HL-60 (cell line): ENCODE results near the gene CNNM1.

ENCODE experiments used
- DNase-seq, 2 experiments: peaks; one replicate each; pipeline ENCODE4 v3.0.0-alpha.2; 2010 to 2020; ENCODE audit warnings: low read depth in 1 of 2, low spot score in 1 of 2
- H3K27ac ChIP-seq: fragments of 250-450 bp; sonication (Bioruptor Pico); replicated peaks from 2 replicates; pipeline ENCODE4 v1.5.1; 2020; ENCODE audit warnings: mild to moderate bottlenecking, moderate library complexity
- H3K27me3 ChIP-seq: fragments of 250-450 bp; sonication (Bioruptor Pico); 2 replicates; pipeline ENCODE4 v1.5.1; 2021; ENCODE audit warnings: mild to moderate bottlenecking, moderate library complexity; ENCODE audit not compliant: insufficient read depth, poor library complexity, severe bottlenecking
- H3K4me3 ChIP-seq: replicated peaks from 2 replicates; pipeline ENCODE4 v1.5.1; 2011; ENCODE audit warnings: mild to moderate bottlenecking, control low read depth, low read length; ENCODE audit not compliant: insufficient read depth
- GABPA ChIP-seq: IDR thresholded peaks from 2 replicates; pipeline ENCODE4 v1.6.1; 2012; ENCODE audit warnings: low read depth
- POLR2AphosphoS5 ChIP-seq: IDR thresholded peaks from 2 replicates; pipeline ENCODE4 v1.6.1; 2012; ENCODE audit warnings: low read depth
- SPI1 ChIP-seq: IDR thresholded peaks from 2 replicates; pipeline ENCODE4 v1.6.1; 2012; ENCODE audit warnings: low read depth, mild to moderate bottlenecking, borderline replicate concordance
- TF ChIP-seq, protein P1 (sequence below): IDR thresholded peaks from 2 replicates; pipeline ENCODE4 v1.6.1; 2012; ENCODE audit warnings: low read depth; ENCODE audit not compliant: insufficient replicate concordance
- TF ChIP-seq, protein P2 (sequence below): IDR thresholded peaks from one replicate; pipeline ENCODE4 v1.5.1; 2011; ENCODE audit warnings: low read length, control low read depth, inconsistent platforms; ENCODE audit not compliant: insufficient read depth

CNNM1 gene

DNA sequence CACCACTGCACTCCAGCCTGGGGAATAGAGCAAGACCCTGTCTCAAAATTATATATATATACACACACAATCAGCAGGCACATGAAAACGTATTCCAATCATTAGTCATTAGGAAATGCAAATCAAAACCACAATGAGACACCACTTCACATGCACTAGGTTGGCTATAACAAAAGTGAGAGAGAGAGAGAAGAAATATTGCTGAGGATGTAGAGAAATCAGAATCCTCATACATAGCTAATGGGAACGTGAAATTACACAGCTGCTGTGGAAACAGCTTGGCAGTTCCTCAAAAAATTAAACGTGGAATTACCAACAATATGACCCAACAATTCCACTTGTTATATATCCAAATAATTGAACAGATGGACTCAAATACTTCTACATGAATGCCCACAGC lies 43.3 kb upstream of the CNNM1 start:
- no peak for DNase-seq
- TF ChIP-seq, protein P1, sequence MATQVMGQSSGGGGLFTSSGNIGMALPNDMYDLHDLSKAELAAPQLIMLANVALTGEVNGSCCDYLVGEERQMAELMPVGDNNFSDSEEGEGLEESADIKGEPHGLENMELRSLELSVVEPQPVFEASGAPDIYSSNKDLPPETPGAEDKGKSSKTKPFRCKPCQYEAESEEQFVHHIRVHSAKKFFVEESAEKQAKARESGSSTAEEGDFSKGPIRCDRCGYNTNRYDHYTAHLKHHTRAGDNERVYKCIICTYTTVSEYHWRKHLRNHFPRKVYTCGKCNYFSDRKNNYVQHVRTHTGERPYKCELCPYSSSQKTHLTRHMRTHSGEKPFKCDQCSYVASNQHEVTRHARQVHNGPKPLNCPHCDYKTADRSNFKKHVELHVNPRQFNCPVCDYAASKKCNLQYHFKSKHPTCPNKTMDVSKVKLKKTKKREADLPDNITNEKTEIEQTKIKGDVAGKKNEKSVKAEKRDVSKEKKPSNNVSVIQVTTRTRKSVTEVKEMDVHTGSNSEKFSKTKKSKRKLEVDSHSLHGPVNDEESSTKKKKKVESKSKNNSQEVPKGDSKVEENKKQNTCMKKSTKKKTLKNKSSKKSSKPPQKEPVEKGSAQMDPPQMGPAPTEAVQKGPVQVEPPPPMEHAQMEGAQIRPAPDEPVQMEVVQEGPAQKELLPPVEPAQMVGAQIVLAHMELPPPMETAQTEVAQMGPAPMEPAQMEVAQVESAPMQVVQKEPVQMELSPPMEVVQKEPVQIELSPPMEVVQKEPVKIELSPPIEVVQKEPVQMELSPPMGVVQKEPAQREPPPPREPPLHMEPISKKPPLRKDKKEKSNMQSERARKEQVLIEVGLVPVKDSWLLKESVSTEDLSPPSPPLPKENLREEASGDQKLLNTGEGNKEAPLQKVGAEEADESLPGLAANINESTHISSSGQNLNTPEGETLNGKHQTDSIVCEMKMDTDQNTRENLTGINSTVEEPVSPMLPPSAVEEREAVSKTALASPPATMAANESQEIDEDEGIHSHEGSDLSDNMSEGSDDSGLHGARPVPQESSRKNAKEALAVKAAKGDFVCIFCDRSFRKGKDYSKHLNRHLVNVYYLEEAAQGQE = no peak
- no peak for TF ChIP-seq GABPA
- TF ChIP-seq, protein P2, sequence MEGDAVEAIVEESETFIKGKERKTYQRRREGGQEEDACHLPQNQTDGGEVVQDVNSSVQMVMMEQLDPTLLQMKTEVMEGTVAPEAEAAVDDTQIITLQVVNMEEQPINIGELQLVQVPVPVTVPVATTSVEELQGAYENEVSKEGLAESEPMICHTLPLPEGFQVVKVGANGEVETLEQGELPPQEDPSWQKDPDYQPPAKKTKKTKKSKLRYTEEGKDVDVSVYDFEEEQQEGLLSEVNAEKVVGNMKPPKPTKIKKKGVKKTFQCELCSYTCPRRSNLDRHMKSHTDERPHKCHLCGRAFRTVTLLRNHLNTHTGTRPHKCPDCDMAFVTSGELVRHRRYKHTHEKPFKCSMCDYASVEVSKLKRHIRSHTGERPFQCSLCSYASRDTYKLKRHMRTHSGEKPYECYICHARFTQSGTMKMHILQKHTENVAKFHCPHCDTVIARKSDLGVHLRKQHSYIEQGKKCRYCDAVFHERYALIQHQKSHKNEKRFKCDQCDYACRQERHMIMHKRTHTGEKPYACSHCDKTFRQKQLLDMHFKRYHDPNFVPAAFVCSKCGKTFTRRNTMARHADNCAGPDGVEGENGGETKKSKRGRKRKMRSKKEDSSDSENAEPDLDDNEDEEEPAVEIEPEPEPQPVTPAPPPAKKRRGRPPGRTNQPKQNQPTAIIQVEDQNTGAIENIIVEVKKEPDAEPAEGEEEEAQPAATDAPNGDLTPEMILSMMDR = no peak
- TF ChIP-seq POLR2AphosphoS5 = no peak
- TF ChIP-seq SPI1 = no peak
- no peak overlapping the region for H3K4me3 ChIP-seq
- H3K27me3 ChIP-seq = peaks cover 3% of the 10 kb centered on the region
- H3K27ac ChIP-seq = no peak overlapping the region

DNA sequence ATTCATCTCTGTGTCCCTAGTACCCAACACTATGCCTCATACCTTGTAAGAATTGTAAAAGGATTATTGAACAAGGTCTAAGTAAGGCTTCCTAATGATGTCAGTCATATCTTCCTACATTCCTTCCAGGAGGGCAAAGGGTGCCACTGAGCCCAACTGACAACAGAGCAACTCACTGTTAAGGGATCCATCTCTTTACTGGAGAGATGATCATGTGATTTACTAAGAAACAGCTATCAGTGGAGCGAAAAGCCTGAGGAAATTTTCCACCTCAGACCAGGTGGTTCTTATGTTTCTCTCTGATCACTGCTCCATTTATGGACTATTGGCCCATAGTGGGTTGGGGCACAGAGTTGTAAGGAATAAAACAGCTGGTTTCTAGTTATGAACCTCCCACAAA lies 38.9 kb upstream of the CNNM1 start:
- DNase-seq = no peak
- no peak overlapping the region for H3K27ac ChIP-seq
- H3K4me3 ChIP-seq = no peak overlapping the region
- TF ChIP-seq, protein P1 = no peak
- no peak for TF ChIP-seq POLR2AphosphoS5
- TF ChIP-seq, protein P2 = no peak
- no peak for TF ChIP-seq GABPA
- TF ChIP-seq SPI1 = no peak
- peaks cover 3% of the 10 kb centered on the region for H3K27me3 ChIP-seq

DNA sequence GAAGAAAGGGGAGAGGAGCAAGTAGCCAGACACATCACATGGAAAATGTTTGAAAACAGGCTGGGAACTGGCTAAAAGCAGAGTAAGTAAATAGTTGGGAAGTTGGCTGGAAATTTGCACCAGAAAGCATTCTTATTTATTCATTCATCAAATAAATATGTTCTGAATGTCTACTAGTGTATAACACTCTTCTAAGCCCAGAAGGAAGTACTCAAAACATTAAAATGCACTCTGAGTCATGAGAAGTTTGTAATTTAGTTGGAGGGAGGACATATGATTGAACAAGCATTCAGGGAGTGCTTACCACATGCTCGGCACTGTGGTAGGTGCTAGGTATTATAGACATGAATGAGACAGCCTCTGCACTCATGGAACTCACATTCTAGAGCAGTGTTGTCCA lies 37.0 kb upstream of the CNNM1 start:
- TF ChIP-seq POLR2AphosphoS5 = no peak
- TF ChIP-seq, protein P2 = no peak
- TF ChIP-seq, protein P1 = no peak
- TF ChIP-seq GABPA = no peak
- TF ChIP-seq SPI1 = no peak
- no peak for DNase-seq
- Histone ChIP-seq H3K27ac (no peak overlapping the region), H3K27me3 (peaks cover 2% of the 10 kb centered on the region), H3K4me3 (no peak overlapping the region)
